Suppressor macrophage treated with lipopolysaccharide for 1 hour (primary cell): ENCODE data around the gene GPER1.
A peak's percentile ranks its signal among the peaks of the same experiment; 100 is the strongest.
"Not testable (repeated sequence)": the region's sequence is repeated elsewhere in the genome, so short reads cannot be mapped to it uniquely, and the experiment has no call there.

Source experiments
- DNase-seq, 3 donors: peaks; one replicate each; pipeline ENCODE4 v3.0.0-alpha.2; 2020 to 2022

GPER1 gene

GRCh38 chr7:1104516-1105179, 16.7 kb downstream of the GPER1 start:
- DNase-seq = no peak

- no peak for DNase-seq
Observed at GRCh38 chr7:1105189-1105588, 17.3 kb downstream of the GPER1 start.

GRCh38 chr7:1106063-1106792, 18.3 kb downstream of the GPER1 start:
- DNase-seq = no peak

- no peak for DNase-seq
Observed at GRCh38 chr7:1106793-1107421, 19.0 kb downstream of the GPER1 start.

DNA sequence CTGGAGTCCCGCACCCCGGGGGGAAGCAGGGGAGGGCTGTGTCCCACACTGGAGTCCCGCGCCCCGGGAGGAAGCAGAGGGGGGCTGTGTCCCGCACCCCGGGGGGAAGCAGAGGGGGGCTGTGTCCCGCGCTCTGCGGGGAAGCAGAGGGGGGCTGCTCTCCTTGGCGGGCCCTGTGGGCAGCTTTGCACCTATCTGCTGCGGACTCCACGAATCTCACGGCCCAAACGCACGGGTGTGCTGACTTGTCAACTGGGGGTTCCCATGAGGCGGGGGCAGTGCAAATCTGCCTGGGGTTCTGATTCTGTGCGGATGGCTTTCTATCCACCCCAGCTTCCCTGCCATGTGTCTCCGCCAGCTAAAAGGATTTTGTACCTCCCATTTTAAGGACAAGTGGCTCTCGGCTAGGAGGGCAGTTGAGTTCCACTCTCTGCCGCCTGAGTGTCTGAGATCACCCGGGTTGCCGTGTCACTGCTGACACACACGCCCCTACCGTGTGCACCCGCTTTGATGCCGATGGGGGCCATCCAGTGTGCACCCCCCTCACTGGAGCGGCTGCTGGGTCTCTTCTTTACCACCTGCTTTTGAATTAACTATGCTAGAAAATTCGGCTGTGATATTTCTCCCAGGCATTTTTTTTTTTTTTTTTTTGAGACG, 20.5 kb downstream of the GPER1 start:
- no peak for DNase-seq

GRCh38 chr7:1109581-1110310, 21.8 kb downstream of the GPER1 start:
- DNase-seq = no peak

DNA sequence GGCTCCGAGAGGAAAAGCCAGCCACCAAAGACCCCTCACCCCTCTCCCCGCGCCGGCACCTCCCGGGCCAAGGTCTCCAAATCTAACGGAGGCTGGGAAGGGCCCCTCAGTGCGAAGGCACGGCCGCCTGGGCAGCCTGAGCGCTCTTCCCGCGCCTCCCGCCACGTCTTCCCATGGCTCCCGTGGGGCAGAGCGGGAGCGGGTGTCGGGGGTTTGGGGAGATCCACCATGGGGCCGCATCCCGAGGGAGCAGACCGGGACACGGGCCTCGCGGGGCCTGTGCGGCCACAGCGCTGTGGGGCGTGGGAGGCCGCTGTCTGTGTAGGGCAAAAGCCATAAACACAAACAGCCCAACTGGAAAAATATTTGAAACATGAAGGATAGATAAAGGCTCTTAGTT, 22.4 kb downstream of the GPER1 start:
- no peak for DNase-seq

DNA sequence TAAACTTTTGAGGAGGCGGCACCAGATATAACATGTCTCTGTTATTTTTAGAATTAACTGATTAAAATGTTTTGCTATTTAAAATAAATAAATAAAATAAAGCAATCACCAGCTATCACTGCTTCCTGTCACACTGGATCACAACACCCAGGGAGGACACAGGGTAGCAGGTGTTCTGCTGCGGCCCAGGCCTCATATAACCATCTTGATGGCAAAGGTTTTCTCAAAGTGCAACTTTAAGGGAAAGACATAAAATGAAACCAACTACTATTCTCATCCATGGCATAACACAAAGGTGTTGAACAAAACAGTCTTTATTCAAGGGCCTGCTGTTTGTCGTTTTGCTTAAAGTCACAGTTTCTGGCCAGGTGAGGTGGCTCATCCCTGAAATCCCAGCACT, 23.2 kb downstream of the GPER1 start:
- DNase-seq = no peak

GRCh38 chr7:1112109-1112508, 24.2 kb downstream of the GPER1 start:
- no peak for DNase-seq

- DNase-seq = no peak
Observed at GRCh38 chr7:1112625-1113547, 25.0 kb downstream of the GPER1 start.

GRCh38 chr7:1113548-1113885, 25.6 kb downstream of the GPER1 start:
- no peak for DNase-seq

- no peak for DNase-seq
Observed at GRCh38 chr7:1114088-1114487, 26.2 kb downstream of the GPER1 start.

DNA sequence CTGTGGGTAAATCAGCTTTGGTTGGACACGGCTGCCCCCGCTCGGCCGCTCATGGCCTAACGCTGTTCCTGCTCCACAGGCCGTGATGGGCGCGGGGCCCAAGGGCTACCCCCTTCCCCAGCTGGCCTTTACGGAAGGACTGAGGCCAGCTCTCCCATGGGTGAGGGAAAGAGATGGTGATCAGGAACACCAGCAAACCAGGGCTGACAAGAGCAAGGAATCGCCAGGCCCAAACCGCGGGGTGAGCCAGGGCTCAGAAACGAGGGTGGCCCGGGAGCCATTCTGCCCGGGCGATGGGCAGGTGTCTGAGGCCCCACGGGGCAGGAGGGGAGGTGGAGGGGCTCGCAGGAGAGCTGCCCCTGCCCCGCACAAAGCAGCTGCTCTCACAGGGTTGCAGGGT, 26.6 kb downstream of the GPER1 start:
- DNase-seq = no peak

- peak; percentile 27 to 58 (median 48) for DNase-seq
Observed at GRCh38 chr7:1115171-1116045, 27.5 kb downstream of the GPER1 start.

GRCh38 chr7:1116383-1117008, 28.6 kb downstream of the GPER1 start:
- not testable (repeated sequence) for DNase-seq

- peak; percentile 24 to 53 (median 40) for DNase-seq
Observed at GRCh38 chr7:1117321-1117928, 29.5 kb downstream of the GPER1 start.

GRCh38 chr7:1119201-1119600, 31.3 kb downstream of the GPER1 start:
- DNase-seq = no peak

DNA sequence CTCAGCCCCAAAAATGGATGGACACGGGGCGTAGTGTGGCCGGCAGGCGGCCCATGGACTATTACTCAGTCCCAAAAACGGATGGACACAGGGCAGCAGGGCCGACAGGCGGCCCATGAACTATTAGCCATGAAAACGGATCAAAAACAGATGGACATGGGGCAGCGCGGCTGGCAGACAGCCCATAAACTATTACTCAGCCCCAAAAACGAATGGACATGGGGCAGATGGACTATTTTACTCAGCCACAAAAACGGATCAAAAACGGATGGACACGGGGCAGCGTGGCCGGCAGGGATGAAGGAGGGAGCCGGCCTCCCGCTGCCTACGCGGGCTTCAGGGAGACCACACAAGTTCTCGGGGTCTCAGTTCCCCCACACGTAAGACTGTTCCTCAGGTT, 32.9 kb downstream of the GPER1 start:
- DNase-seq = no peak

- DNase-seq = no peak
Observed at GRCh38 chr7:1121476-1121875, 33.6 kb downstream of the GPER1 start.
